ENCODE data around the gene KRTAP17-1. TPM values are rescaled to one million over a fixed set of nuclear protein-coding genes. Genes with fewer than 3 reads are reported as not detected.

The KRTAP17-1 gene
- total and polyA plus RNA-seq, 7 experiments from 2014 or later = not detected

DNA sequence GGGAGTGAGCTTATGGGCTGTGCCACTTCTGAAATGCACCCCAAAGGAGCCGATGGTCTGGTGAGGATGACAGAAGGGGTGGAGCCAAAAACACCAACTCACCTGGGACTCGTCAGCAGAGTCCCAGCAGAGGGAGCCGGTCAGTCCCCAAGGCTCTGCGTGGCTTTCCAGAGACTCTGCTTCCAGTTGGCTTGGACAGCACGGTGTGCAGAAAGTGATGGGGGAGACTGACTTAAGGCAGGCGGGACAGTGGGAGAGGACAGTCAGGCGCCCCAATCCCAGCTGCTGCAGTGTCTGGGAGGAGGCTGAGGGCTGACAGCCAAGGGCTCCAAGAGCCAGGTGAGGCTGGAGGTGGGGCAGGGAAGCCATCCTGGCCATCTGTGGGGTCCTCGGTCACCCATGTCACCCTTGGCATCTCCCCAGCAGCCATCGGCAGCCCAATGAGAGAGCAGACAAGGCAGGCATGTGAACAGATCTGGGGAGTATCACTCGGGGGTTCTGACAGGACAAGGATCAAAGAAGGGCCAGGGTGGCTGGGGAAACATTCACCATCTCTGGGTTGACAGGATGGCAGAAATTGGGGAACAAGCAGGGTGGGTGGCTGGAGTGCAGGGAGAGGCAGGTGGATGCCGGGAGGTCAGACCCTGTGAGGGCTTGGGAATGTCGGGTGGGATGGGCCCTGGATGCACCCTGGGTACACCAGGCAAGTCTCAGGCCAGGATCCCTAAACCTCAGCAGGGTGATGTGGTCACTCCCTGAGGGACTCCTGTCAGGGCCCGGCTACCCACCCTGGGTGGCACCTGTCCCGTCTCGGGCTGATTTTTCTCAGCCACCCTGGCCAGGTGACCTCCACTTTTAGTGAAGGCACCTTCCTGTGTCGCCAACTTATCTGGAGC lies 8.9 kb upstream of the KRTAP17-1 start:
- ChIA-PET CTCF (interaction anchor here (0.7 to 2.5 kb wide), 3 partner anchors 17 to 324 kb away, joined by 4 to 13 read pairs (median 13); no protein-coding TSS in a partner anchor), POLR2A (interaction anchor here (5.0 kb wide), 1 partner anchor 16 kb away, joined by 36 read pairs; the partner anchor contains the start of gene KRTAP16-1)
- Mint-ChIP-seq H3K4me1 (peaks cover 11 to 68% (median 57%) of the 10 kb centered on the region in 7 donors), H3K36me3 (peaks cover 0 to 4% (median 2%) of the 10 kb centered on the region in 5 donors), H3K9me3 (peaks cover 0 to 14% (median 7%) of the 10 kb centered on the region in 11 donors), H3K27ac (peak overlapping the region in 7 of 9 donors; percentile 10 to 87 (median 53)), H3K4me3 (peak overlapping the region in 1 of 10 donors; percentile 18), H3K27me3 (no peaks in the 10 kb centered on the region)
- Histone ChIP-seq H3K9me3 (ENCODE audit: control insufficient read depth in 2 of 3, low read length in 3 of 3) (no peaks in the 10 kb centered on the region), H3K27me3 (ENCODE audit: control insufficient read depth in 2 of 2, insufficient read depth in 2 of 2, low read length in 2 of 2) (no peaks in the 10 kb centered on the region), H3K4me1 (ENCODE audit: control insufficient read depth in 2 of 2, insufficient read depth in 2 of 2, low read length in 2 of 2) (peaks cover 34 to 48% of the 10 kb centered on the region in 2 donors), H3K4me3 (ENCODE audit: low read length) (no peak overlapping the region), H3K27ac (ENCODE audit: low read depth, low read length) (no peak overlapping the region), H3K36me3 (ENCODE audit: control insufficient read depth in 2 of 3, insufficient read depth in 3 of 3, low read length in 3 of 3) (no peaks in the 10 kb centered on the region)
- intact Hi-C loops (cut with micrococcal nuclease) = loop anchor here in 1 of 2 donors (5.0 kb wide), 2 partner anchors 112 to 168 kb away; no protein-coding TSS in a partner anchor
- no peak for DNase-seq
- ATAC-seq = peak; percentile 24

DNA sequence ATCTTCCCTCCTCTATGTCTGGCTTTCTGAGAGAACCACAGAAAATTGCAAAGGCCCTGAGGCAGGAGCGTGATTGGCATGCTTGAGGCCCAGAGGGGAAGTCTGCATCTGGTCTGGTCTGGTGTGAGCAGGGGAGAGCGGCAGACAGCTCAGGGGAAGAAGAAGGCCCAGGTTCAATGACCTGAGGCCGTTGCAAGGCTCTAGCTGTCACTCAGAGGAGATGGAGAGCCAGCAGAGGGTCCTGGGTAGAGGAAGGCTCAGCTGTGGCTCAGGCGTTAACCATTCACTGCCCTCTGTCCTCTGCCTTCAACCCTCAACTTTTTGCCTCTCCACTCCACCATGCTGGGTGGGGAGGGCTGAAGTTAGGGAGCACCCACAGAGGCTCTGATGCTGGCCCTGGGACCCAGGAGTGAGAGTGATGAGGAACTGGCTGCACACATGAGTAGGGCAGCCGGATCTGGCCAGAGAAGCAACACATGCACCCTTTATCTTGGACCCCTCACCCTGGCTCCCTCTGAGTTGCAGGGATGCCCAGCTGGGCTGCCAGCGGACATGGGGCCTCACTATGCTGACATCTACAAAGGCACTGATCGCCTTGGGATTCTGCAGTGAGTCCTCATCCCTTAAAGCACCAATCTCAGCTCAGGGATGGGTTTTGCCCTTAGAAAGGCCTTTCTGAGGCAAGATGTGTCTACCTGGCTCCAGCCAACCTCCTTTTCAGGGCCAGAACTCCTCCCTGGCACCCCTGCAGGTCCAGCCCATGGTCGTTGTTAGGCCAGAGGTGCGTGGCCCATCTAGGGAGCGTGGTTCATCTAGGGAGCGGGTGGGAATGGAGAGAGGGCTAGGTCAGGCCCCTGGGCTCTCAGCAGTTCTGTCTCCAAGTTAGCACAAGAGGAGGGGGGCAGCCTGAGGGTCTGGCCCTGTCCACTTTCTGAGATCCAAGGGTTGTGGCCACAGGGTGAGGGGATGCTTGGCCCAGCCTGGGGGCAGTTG lies 7.7 kb upstream of the KRTAP17-1 start:
- ATAC-seq = no peak
- Histone ChIP-seq H3K9me3 (ENCODE audit: control insufficient read depth in 2 of 3, low read length in 3 of 3) (no peaks in the 10 kb centered on the region), H3K27ac (ENCODE audit: low read depth, low read length) (no peak overlapping the region), H3K27me3 (ENCODE audit: control insufficient read depth in 2 of 2, insufficient read depth in 2 of 2, low read length in 2 of 2) (no peaks in the 10 kb centered on the region), H3K4me1 (ENCODE audit: control insufficient read depth in 2 of 2, insufficient read depth in 2 of 2, low read length in 2 of 2) (peaks cover 34 to 48% of the 10 kb centered on the region in 2 donors), H3K4me3 (ENCODE audit: low read length) (no peak overlapping the region), H3K36me3 (ENCODE audit: control insufficient read depth in 2 of 3, insufficient read depth in 3 of 3, low read length in 3 of 3) (no peaks in the 10 kb centered on the region)
- H3K27ac Mint-ChIP-seq = peak overlapping the region; percentile 26 to 87 (median 80)
- CTCF ChIA-PET = interaction anchor here (0.6 to 3.9 kb wide), 26 partner anchors 9 to 466 kb away, joined by 3 to 39 read pairs (median 4); partner anchors contain the start of genes KRT33A and KRTAP16-1
- H3K36me3 Mint-ChIP-seq = peaks cover 0 to 4% (median 2%) of the 10 kb centered on the region in 5 donors
- H3K27me3 Mint-ChIP-seq = no peaks in the 10 kb centered on the region
- POLR2A ChIA-PET = interaction anchor here (0.8 to 5.0 kb wide), 4 partner anchors 8 to 18 kb away, joined by 3 to 36 read pairs (median 3); partner anchors contain the start of gene KRTAP16-1
- H3K9me3 Mint-ChIP-seq = peaks cover 0 to 20% (median 10%) of the 10 kb centered on the region in 11 donors
- H3K4me1 Mint-ChIP-seq = peaks cover 11 to 61% (median 52%) of the 10 kb centered on the region in 7 donors
- H3K4me3 Mint-ChIP-seq = peak overlapping the region in 3 of 10 donors; percentile 25 to 33 (median 27)
- intact Hi-C loops (cut with micrococcal nuclease) = loop anchor here (1.0 to 5.0 kb wide), 14 partner anchors 15 to 520 kb away; no protein-coding TSS in a partner anchor
- DNase-seq = no peak

DNA sequence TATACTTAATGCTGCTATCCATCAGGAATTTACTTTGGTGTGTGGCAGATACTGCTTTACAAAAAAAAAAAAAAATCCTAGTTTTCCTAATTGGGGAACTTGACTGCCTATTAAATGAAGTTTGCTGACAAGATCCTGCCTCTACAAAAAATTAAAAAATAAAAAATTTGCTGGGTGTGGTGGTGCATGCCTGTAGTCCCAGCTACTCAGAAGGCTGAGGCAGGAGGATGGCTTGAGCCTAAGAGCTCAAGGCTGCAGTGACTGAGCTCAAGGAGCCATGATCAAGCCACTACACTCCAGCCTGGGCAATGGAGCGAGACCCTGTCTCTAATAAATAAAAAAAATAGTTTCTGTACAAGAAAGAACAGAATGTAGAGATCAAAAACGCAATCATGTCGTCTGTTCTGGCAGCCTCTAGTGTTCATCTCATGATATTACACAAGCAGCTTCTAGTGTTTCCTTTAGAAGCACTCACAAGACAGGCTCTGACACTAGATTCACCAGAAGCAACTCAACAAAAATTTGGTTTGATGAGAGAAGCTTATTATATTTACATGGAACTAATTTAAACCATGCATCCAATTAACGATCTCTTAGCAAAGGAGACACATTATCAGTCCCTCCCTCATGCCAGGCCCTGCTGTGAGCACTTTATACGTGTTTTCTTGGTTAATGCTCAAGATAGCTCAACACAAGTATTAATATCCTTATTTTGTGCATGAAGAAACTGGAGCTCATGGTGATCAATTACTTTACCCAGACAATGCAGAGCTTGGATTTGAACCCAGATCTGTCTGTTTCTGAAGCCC lies 6.8 kb upstream of the KRTAP17-1 start:
- Histone ChIP-seq H3K27ac (ENCODE audit: low read depth, low read length) (no peak overlapping the region), H3K4me3 (ENCODE audit: low read length) (no peak overlapping the region), H3K4me1 (ENCODE audit: control insufficient read depth in 2 of 2, insufficient read depth in 2 of 2, low read length in 2 of 2) (peaks cover 26 to 44% of the 10 kb centered on the region in 2 donors), H3K9me3 (ENCODE audit: control insufficient read depth in 2 of 3, low read length in 3 of 3) (no peaks in the 10 kb centered on the region), H3K27me3 (ENCODE audit: control insufficient read depth in 2 of 2, insufficient read depth in 2 of 2, low read length in 2 of 2) (no peaks in the 10 kb centered on the region), H3K36me3 (ENCODE audit: control insufficient read depth in 2 of 3, insufficient read depth in 3 of 3, low read length in 3 of 3) (no peaks in the 10 kb centered on the region)
- peaks cover 0 to 4% (median 2%) of the 10 kb centered on the region in 5 donors for H3K36me3 Mint-ChIP-seq
- DNase-seq (peak in 7 of 9 donors; percentile 50 to 75 (median 60)), ATAC-seq (peak; percentile 81)
- H3K27me3 Mint-ChIP-seq = no peaks in the 10 kb centered on the region
- POLR2A ChIA-PET = interaction anchor here (0.6 to 5.0 kb wide), 11 partner anchors 8 to 412 kb away, joined by 3 to 36 read pairs (median 3); partner anchors contain the start of genes EIF1, KRTAP16-1 and KRTAP4-12
- CTCF ChIA-PET = interaction anchor here (0.6 to 3.9 kb wide), 32 partner anchors 9 to 520 kb away, joined by 3 to 39 read pairs (median 3); partner anchors contain the start of genes KRT33A and KRTAP16-1
- peaks cover 11 to 59% (median 50%) of the 10 kb centered on the region in 7 donors for H3K4me1 Mint-ChIP-seq
- H3K9me3 Mint-ChIP-seq = peaks cover 0 to 20% (median 10%) of the 10 kb centered on the region in 11 donors
- intact Hi-C loops (cut with micrococcal nuclease) = loop anchor here (1.0 to 5.0 kb wide), 14 partner anchors 14 to 519 kb away; no protein-coding TSS in a partner anchor
- peak overlapping the region in 2 of 10 donors; percentile 25 to 27 for H3K4me3 Mint-ChIP-seq
- H3K27ac Mint-ChIP-seq = peak overlapping the region; percentile 34 to 87 (median 77)

DNA sequence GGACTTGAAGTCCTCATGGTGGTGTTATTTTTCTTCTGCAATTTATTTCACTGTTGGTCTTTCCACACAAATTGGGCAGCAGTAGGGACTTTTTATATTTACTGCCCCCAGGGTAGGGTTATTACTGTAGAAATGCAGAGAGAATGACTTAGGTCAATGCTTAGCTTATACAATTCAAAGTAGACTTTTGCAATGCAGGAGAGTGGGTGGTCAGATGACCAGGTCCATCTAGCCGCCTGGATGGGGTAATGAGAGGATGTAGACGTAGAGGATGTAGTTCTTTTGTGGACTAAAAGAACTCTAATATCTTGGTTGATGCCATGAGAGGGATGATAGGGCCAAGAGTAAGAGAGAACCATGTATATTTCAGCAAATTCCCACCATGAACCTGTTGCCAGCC lies 2.7 kb upstream of the KRTAP17-1 start:
- Histone ChIP-seq H3K27me3 (ENCODE audit: control insufficient read depth in 2 of 2, insufficient read depth in 2 of 2, low read length in 2 of 2) (no peaks in the 10 kb centered on the region), H3K27ac (ENCODE audit: low read depth, low read length) (no peak overlapping the region), H3K4me1 (ENCODE audit: control insufficient read depth in 2 of 2, insufficient read depth in 2 of 2, low read length in 2 of 2) (peaks cover 10 to 17% of the 10 kb centered on the region in 2 donors), H3K4me3 (ENCODE audit: low read length) (no peak overlapping the region), H3K9me3 (ENCODE audit: control insufficient read depth in 2 of 3, low read length in 3 of 3) (no peaks in the 10 kb centered on the region), H3K36me3 (ENCODE audit: control insufficient read depth in 2 of 3, insufficient read depth in 3 of 3, low read length in 3 of 3) (no peaks in the 10 kb centered on the region)
- intact Hi-C loops (cut with micrococcal nuclease) = no loop called here
- Mint-ChIP-seq H3K27ac (no peak overlapping the region), H3K9me3 (peaks cover 0 to 20% (median 10%) of the 10 kb centered on the region in 11 donors), H3K4me1 (peaks cover 0 to 32% (median 21%) of the 10 kb centered on the region in 7 donors), H3K27me3 (peaks cover 0 to 6% (median 0%) of the 10 kb centered on the region in 5 donors), H3K36me3 (peaks cover 0 to 4% (median 2%) of the 10 kb centered on the region in 5 donors), H3K4me3 (no peak overlapping the region)
- ChIA-PET CTCF (no interaction called here), POLR2A (interaction anchor here (0.7 to 1.3 kb wide), 4 partner anchors 9 to 405 kb away, joined by 3 to 4 read pairs (median 3); partner anchors contain the start of gene KRTAP16-1)
- DNase-seq (no peak), ATAC-seq (no peak)

DNA sequence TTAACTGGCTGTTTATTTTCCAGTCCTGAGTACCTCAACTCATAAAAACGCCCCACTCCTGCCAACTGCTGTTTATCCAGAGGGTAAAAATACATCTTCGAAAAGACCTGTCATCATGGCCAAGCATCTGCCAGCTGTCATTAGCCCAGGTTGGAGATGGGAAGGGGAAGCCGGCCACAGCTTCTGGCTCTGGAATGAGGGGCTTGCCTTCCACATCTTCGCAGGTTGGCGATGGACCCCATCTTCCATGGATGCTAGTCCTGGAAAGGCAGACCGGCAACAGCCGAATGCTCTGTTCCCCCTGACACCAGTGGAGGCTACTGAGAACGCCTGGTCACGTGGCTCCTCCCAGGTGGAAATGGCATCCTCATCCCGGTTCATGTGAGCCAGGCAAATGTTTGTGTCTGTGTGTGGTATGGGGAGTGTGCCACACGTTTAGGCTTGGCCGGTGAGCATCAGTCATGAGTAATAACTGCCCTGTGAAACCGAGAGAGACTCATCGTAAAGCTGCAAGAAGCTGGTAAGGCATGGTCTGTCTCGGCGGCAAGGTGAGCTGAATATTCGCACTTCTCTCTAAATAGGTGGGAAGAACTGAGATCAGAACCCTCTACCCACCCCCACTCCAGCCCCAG lies 420 bp upstream of the KRTAP17-1 start:
- H3K4me1 Mint-ChIP-seq = peaks cover 4 to 27% (median 15%) of the 10 kb centered on the region in 7 donors
- Histone ChIP-seq H3K27me3 (ENCODE audit: control insufficient read depth in 2 of 2, insufficient read depth in 2 of 2, low read length in 2 of 2) (no peaks in the 10 kb centered on the region), H3K27ac (ENCODE audit: low read depth, low read length) (no peak overlapping the region), H3K9me3 (ENCODE audit: control insufficient read depth in 2 of 3, low read length in 3 of 3) (no peaks in the 10 kb centered on the region), H3K36me3 (ENCODE audit: control insufficient read depth in 2 of 3, insufficient read depth in 3 of 3, low read length in 3 of 3) (no peaks in the 10 kb centered on the region), H3K4me1 (ENCODE audit: control insufficient read depth in 2 of 2, insufficient read depth in 2 of 2, low read length in 2 of 2) (peaks cover 2 to 6% of the 10 kb centered on the region in 2 donors), H3K4me3 (ENCODE audit: low read length) (no peak overlapping the region)
- H3K27ac Mint-ChIP-seq = peak overlapping the region in 1 of 9 donors; percentile 1
- CTCF ChIA-PET = no interaction called here
- DNase-seq = no peak
- H3K36me3 Mint-ChIP-seq = peaks cover 0 to 11% (median 7%) of the 10 kb centered on the region in 5 donors
- H3K27me3 Mint-ChIP-seq = peaks cover 0 to 14% (median 0%) of the 10 kb centered on the region in 5 donors
- no peak overlapping the region for H3K4me3 Mint-ChIP-seq
- intact Hi-C loops (cut with micrococcal nuclease) = no loop called here
- POLR2A ChIA-PET = interaction anchor here (0.5 kb wide), 1 partner anchor 12 kb away, joined by 3 read pairs; no protein-coding TSS in a partner anchor
- H3K9me3 Mint-ChIP-seq = peaks cover 0 to 20% (median 10%) of the 10 kb centered on the region in 11 donors
- no peak for ATAC-seq
